RPMI8226 (cell line): Measurements from ENCODE around the gene OR2B6.
"Not testable (repeated sequence)": the region's sequence is repeated elsewhere in the genome, so short reads cannot be mapped to it uniquely, and the experiment has no call there.

Experiments
- DNase-seq: peaks from one replicate; pipeline ENCODE4 v3.0.0-alpha.2; 2015

OR2B6 gene

DNA sequence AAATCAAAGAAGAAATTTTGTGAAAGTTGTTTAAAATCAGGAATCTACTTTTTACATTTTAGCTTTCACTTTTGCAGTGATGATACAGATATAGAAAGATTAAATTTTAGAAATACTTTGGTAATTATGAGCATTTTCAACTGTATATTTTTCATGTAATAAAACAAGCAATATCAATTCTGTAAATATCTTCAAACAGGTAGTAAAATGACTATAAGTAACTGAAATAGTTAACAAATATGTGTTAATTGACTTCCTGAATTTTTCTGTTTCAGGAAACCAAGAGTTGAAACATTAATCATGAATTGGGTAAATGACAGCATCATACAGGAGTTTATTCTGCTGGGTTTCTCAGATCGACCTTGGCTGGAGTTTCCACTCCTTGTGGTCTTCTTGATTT lies at the start of gene OR2B6:
OR2B6 (plus strand) TSS at position 301 of the 400 bp plus-strand sequence; CDS start at position 301, 0 bp downstream.
- no peak for DNase-seq

DNA sequence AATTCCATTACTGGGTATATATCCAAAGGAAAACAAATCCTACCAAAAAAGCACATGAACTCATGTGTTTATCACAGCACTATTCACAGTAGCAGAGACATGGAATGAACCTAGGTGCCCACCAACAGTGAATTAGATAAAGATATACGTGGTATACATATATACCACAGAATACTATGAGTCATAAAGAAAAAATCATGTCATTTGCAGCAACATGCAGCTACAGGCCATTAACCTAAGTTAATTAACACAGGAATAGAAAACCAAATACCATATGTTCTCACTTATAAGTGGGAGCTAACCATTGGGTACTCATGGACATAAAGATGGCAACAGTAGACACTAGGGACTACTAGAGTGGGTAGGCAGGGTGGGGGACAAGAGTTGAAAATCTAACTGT lies 49.0 kb upstream of the OR2B6 start:
- DNase-seq = no peak

DNA sequence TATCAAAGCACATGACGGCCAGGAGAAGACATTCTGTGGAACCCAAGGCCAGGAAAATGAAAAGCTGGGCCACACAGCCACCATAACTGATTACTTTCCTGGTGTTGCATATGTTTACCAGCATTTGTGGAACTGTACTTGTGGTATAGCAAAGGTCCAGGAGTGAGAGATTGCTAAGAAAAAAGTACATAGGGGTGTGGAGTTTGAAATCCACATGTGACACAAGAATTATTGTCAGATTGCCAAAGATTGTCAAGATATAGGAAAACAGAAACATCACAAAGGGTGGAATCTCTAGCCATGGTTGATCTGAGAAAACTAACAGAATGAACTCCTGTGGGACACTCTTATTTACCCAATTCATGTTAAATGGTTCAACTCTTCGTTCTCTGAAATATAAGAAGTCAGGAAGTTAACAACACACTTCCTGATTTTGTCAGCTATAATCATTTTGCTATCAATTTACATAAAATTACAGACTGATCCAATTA lies 45.0 kb upstream of the OR2B6 start, which contains the start of gene OR2B2:
OR2B2 (minus strand) TSS at position 441 of the 491 bp plus-strand sequence; CDS start at position 364, 77 bp downstream.
- no peak for DNase-seq

DNA sequence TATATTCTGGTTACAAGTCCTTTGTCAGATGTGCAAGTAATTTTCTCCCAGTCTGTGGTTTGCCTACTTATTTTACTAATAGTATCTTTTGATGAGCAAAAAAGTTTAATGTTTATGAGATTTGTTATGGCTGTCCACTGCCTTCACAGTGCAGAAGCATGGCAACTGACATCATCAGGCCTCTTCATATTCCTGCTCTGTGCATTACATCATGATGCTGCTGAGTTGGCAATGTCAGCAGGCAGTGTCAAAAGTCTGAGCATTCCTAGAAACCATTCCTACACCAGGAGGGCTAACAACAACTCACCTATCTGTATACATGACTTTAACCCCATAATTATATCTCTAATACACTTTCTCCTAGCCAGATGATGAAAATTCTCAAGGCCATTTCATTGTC lies 34.1 kb upstream of the OR2B6 start:
- DNase-seq = no peak

DNA sequence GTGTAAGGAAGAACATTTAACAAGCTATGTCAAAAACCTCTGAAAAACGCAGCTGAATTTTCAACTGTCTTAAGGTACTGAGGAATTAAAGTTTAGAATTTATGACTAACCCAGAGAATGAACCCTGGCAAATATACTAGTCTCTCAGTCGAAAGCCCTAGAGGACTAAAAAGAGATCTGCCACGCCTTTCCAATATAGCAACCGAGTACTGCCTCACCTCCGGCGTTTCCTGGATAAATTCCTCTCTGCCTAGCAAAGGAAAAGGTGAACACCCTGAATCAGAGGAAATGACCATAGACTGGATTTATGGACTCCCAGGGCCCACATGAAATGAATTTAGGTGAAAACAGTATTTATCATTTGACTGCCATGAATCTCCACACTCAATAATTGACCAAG lies 32.9 kb upstream of the OR2B6 start:
- DNase-seq = no peak

DNA sequence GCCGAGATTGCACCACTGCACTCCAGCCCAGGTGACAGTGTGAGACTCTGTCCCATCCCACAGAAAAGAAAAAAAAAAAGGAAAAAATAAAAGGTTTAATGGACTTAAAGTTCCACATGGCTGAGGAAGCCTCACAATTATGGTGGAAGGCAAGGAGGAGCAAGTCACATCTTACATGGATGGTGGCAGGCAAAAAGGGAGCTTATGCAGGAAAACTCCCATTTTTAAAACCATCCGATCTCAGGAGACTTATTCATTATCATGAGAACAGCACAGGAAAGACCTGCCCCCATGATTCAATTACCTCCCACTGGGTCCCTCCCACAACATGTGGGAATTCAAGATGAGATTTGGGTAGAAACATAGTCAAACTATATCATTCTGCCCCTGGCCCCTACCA lies 29.0 kb upstream of the OR2B6 start:
- DNase-seq = not testable (repeated sequence)

DNA sequence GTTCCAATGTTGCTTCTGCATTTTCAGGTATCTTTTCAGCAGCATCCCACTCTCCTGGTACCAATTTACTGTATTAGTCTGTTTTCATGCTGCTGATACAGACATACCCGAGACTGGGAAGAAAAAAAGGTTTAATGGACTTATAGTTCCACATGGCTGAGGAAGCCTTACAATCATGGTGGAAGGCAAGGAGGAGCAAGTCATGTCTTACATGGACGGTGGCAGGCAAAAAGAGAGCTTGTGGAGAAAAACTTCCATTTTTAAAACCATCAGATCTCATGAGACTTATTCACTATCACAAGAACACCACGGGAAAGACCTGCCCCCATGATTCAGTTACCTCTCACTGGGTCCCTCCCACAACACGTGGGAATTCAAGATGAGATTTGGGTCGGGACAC lies 27.1 kb upstream of the OR2B6 start:
- not testable (repeated sequence) for DNase-seq

DNA sequence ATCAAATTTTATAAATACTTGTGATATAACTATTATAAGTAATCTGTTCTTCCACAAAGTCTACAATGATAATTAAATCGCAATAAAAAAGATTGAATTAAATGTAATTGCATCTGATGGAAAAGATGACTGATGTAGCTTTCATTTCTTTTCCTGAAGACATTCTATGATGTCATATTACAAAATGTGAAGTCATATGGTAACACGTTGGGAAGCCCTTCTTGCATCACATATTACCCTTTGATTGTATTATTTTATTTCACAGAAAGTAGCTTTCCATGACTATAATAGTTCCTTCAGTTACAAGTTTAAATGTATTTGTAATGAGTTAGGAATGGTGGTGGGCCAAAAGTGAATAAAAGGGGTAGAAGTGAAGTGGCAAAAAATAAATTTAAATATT lies 25.8 kb upstream of the OR2B6 start:
- no peak for DNase-seq

DNA sequence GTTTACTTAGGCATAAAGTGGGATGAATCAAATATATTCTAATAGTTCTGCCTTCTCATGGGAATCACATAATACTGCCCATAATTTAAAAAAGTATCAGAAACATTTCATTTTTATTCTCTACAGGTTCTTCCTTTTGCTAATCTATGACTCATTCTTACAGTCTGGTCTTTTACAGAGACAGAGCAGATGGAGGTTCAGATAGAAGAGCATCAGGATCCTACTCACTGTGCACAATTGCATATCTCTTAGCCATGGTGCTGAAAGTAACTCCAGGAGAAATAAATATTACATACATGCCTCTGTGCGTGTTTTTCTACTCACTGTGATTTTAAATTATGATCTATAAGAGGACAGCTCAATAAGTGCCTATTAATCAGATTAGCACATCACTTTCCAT lies 16.3 kb upstream of the OR2B6 start:
- no peak for DNase-seq

DNA sequence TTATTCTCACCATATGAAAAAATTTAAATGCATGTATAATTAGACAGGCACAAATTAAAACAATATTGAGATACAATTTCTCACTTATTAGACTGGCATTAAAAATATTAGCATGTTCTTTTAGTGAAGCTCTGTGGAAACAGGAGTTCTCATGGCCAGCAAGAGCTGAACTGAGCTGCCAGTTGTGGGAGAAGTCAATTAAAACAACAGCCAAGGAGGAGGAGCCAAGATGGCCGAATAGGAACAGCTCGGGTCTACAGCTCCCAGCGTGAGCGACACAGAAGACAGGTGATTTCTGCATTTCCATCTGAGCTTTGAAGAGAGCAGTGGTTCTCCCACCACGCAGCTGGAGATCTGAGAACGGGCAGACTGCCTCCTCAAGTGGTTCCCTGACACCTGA lies 14.0 kb upstream of the OR2B6 start:
- not testable (repeated sequence) for DNase-seq

DNA sequence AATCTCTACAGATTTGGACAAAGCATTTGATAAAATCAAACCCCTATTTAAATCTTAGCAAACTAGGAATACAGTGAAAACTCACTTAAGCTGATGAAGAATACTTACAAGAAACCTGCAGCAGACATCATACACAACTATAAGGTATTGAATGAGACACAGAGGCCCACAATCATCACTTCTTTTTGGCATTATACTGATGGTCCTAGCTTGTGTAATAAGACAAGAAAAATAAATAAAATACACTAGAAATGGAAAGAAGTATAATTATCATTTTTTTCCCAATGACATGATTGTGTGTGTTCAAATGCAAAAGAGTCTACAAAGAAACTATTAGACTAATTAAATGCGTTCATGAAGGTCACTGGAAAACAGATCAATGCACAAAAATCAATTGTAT lies 8.8 kb upstream of the OR2B6 start:
- DNase-seq = no peak

DNA sequence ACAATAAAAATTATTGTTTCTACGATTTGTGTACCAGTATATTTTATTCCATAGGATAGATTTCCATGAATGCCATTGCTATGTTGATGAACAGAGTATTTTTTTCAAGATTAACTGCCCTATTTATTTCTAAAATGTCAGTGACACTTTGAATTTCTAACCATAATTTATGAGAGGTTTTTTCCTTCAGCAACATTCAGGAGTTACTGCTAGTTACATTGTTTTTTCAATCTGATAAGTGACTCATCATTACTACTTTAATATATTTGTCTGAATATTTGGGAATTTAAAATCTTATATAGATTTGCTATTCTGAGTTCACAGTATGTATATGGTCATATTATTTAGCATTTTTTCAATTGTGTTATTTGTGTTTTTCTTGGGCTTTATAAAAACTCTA lies 6.0 kb upstream of the OR2B6 start:
- no peak for DNase-seq

DNA sequence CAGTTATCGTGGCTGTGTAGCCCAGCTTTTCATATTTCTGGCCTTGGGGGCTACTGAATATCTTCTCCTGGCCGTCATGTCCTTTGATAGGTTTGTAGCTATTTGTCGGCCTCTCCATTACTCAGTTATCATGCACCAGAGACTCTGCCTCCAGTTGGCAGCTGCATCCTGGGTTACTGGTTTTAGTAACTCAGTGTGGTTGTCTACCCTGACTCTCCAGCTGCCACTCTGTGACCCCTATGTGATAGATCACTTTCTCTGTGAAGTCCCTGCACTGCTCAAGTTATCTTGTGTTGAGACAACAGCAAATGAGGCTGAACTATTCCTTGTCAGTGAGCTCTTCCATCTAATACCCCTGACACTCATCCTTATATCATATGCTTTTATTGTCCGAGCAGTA lies 475 bp downstream of the OR2B6 start:
- DNase-seq = no peak

DNA sequence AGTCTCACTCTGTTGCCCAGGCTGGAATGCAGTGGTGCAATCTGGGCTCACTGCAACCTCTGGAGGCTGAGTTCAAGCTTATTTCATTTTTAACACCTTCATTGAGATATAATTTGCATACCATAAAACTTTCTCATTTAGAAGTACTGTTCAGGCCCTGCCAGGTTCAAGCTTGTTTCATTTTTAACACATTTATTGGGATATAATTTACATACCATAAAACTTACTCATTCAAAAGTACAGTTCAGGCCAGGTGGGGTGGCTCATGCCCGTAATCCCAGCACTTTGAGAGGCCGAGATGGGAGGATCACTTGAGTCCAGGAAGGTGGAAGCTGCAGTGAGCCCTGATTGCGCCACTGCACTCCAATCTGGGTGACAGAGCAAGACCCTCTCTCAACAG lies 5.5 kb downstream of the OR2B6 start:
- no peak for DNase-seq

DNA sequence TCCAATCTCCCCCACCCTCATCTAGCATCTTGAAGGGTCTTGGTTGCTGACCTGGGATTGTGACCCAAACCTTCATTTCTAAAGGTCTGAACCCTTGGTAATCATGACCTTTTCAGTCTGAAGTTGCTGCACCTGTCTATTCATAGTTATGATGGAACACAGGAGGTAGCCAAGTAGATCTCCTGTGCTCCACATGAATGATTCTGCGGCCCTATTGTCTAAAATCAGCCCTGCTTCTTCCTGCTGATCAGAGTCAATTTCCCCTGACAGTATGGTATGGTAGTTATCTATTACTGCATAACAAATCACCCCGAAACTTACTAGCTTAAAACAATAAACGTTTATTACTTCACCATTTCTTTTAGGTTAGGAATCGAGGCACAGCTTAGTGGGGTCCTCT lies 9.0 kb downstream of the OR2B6 start:
- no peak for DNase-seq

DNA sequence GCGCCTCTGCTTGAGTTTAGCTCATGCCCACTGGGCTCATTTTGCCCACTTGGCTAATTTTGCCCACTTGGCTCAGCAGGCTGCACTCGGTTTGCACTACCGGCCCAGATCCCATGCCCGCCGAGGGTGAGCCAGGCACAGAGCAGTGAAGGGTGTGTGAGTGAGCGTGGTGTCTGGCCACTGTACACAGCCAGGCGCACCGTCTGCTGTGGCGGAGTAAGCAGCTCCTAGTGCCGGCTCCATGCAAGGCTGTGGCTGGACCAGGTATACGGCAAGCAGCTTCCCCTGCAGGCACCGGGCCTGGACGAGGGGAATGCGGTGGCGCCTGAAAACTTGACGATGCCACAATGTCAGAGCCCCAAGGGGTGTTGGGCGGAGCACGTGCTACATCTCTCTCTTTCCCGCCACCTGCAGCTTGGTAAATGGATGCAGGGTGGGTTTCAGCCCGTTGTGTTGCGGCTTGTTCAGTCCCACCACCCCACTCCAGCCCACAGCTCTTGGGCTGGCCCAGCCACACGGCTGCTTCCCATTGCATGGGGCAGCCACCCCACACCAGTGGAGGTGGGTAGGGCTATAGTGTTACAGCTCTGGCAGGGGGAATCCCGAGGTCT lies 9.9 kb downstream of the OR2B6 start:
- DNase-seq = no peak

DNA sequence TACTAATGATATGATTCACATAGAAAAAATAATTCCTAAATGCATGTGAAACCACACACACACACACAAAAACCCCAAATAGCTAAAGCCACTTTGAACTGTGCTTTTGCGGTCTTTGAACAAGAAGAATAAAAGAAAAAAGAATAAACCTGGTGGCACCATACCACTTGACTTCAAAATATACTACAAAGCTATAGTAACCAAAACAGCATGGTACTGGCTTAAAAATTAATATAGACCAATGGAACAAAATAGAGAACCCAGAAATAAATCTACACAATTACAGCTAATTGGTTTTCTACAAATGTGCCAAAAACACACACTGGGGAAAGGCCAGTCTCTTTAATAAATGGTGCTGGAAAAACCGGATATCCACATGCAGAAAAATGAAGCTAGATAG lies 13.4 kb downstream of the OR2B6 start:
- no peak for DNase-seq

DNA sequence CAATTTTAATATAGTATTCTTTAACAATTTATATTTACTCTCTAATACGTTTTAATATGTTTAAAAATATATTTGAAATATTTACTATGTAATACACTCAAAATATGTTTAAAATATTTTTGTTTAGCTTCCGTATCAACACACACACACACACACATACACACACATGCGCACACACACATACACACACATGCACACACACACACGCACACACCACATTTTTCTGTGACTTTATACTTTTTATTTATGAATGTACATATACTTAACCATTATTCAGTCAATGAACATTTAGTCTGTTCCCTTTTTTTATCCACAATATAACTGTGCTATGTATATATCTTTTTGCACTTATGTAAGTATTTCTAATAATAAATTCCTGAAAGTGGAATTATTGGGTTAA lies 15.7 kb downstream of the OR2B6 start:
- no peak for DNase-seq

DNA sequence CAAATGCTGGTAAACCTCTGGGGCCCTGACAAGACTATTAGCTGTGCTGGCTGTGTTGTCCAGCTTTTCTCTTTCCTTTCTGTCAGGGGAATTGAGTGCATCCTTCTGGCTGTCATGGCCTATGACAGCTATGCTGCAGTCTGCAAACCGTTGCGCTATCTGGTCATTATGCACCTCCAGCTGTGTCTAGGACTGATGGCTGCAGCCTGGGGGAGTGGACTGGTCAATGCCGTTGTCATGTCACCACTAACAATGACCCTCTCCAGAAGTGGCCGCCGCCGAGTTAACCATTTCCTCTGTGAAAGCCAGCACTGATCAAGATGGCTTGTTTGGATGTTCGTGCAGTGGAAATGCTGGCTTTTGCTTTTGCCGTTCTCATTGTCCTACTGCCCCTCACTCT lies 20.3 kb downstream of the OR2B6 start:
- no peak for DNase-seq

DNA sequence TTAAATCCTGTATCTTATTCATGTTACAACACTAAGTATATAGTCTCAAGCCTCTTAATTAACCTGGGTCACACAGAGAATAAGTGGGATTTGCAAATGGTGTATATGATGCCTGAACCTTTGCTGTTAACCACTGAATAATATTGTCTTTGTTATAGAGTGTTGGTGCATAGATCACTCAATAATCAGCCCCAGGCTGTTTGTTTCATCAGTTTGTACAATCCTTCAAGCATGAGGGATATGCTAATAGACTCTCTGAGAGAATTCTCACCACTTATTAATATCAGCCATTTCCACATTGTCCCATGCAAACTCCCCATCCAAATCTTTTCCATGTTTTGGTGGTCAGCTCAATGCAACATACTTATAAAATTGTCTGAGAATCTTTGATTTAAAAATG lies 21.7 kb downstream of the OR2B6 start:
- no peak for DNase-seq

DNA sequence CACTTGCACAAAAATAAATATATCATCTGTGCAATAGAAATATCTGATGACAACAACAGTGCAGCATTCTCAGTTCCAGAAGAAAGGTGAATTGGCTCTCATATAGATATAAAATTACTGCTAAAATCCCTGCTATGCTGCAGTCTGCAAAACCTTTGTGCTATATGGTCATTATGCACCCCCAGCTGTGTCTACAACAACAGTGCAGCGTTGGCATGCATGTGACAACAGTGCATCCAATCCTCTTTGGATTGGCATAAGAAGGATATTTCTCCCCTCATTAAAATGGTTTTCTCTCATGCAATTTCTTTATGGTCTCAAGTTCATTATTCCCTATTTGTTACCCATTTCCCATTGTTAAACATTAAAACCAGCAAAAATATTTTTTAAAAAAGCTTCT lies 23.1 kb downstream of the OR2B6 start:
- no peak for DNase-seq

DNA sequence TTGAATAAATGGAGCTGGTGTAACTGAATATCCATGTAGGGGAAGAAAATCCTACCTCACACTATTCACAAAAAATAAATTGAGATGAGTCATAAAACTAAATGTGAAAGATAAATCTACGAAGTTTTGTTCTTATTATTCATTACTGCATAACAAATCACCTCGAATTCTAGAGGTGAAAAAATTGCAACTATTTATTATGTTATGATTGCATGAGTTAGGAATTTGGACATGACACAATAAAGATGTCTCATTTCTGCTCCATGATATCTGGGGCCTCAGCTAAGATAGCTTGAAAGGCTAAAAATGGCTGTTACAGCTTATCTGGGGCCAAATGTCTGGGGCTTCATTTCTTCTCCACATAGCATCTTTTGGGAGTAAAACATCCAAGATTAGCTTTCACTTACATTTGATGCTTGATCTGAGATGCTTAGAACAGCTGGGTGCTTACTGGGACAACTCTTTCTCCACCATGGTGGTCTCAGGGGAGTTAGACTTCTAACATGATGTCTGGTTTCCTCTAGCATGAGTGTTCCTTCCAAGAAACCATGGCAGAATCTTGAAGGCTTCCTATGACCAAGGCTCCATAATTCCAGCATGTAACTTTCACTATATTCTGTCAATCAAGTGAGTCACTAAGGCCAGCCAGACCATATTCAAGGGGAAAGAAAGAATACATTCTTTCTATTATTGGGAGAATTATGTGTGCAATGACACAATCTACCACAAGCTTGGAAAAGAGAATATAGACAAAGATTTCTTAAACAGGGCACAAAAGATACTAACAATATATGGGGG lies 30.1 kb downstream of the OR2B6 start:
- DNase-seq = no peak

DNA sequence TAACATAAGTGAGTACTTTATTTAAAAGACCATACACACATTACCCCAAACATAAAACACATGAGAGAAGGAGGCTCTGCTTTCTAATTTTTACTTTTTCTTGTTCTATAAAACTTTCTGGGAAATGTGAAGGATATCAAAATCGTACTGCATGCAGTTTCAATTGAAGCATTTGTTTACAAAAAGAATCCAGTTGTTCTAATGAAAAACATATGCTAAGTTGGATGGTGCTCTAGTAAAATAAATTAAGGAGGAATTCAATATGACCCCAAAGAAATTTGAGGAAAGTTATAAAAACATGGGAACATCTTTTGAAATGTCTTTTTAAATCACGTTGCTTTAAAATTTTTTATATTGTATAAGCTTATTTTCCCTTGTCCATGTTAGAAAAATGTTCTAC lies 37.6 kb downstream of the OR2B6 start:
- DNase-seq = no peak

DNA sequence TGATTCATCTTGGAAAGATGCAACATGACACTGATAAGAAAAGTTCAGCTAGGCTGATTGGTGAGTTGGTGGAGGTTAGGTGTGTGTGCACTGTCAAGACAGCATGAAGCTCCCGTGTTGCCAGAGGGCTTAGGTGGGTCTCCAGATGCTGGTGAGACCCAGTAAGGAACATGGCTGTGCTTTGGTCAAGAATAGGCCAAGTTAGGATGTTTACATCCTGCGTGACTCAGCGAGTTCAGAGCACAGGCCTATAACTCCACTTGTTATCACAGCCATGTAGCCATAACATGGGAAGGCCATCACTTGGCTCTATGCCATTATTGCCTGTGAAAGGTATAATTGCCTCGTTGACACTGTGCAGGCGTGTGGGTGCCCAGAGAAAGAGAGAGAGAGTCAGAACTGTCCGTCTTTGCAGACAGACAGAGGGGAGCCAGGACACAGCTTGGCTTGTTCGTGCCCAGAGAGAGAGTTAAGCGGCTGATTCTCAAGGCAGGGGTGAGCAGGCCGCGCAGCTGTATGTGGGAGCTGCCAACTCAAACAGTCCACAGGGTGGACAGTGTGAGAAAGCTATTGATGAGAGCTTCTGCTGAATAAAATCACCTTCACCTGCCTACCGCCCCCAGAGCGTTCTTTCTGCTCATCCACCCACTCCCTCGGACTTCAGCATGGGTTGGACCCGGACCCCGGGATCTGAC lies 43.5 kb downstream of the OR2B6 start:
- DNase-seq = no peak
